AG04450 (cell line): ENCODE results near the gene KRT75. TPM values are rescaled to one million over a fixed set of nuclear protein-coding genes. Genes with fewer than 3 reads are reported as not detected.

Experiments
- CTCF ChIA-PET: fragments of 300-600, 350-600 bp; formaldehyde crosslinking; extraction: SDS; loops from one replicate; lab custom pipeline; 2022; ENCODE audit warnings: antibody characterized with exemption, inconsistent platforms; lab: Charles Lee
- POLR2A ChIA-PET: fragments of 350-600 bp; formaldehyde crosslinking; extraction: SDS; loops from one replicate; lab custom pipeline; 2021; ENCODE audit warnings: antibody characterized with exemption, inconsistent platforms; lab: Yijun Ruan, JAX
- DNase-seq: peaks from one replicate; pipeline ENCODE4 v3.0.0-alpha.2; 2011; ENCODE audit warnings: low read depth, low spot score
- H3K27ac ChIP-seq: one replicate; pipeline ENCODE4 v1.5.1; 2012; ENCODE audit warnings: low read depth, low read length, control low read depth
- H3K27me3 ChIP-seq: one replicate; pipeline ENCODE4 v1.6.0; 2012; ENCODE audit warnings: low read length; ENCODE audit not compliant: control insufficient read depth, insufficient read depth
- H3K4me3 ChIP-seq: 2 replicates; pipeline ENCODE4 v1.5.1; 2011; ENCODE audit warnings: mild to moderate bottlenecking, low read depth, low read length, control low read depth
- H3K9me3 ChIP-seq: 2 replicates; pipeline ENCODE4 v1.5.1; 2012; ENCODE audit warnings: low read length; ENCODE audit not compliant: control insufficient read depth, insufficient read depth
- CTCF ChIP-seq: IDR thresholded peaks from 2 replicates; pipeline ENCODE4 v1.5.1; 2011; ENCODE audit warnings: low read depth, low read length, control low read depth, inconsistent platforms
- polyA plus RNA-seq: library from polyadenylated mRNA; depleted of rRNA; stranded (reverse); fragments of >200 nt; gene quantifications from 2 replicates; pipeline ENCODE4 v1.2.3, GENCODE V29; 2011

Gene KRT75
- polyA plus RNA-seq, 1 experiment: not detected

DNA sequence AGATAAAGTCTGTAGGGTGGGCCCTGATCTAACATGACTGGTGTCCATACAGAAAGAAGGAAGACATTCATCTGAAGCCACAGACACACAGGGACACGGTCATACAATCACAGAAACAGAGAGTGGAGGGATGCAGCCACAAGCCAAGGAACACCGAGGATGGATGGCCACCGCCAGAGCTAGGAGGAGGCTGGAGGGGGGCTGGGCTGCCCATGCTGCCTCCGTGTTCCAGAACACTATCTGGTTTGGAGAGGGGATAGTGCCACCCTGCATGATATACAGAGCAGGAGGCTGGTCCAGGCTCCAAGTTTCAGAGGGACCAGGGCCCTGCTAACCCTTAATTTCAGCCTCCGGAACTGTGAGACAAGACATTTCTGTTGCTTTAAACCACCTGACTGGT is 8.7 kb downstream of the KRT75 start:
- CTCF ChIA-PET: interaction anchor here (0.7 kb wide), 1 partner anchor 441 kb away, joined by 4 read pairs; no protein-coding TSS in a partner anchor
- H3K9me3 ChIP-seq: no peaks in the 10 kb centered on the region
- POLR2A ChIA-PET: no interaction called here
- no peak overlapping the region for H3K27ac ChIP-seq
- DNase-seq: no peak
- no peak overlapping the region for H3K4me3 ChIP-seq
- peaks cover 22% of the 10 kb centered on the region for H3K27me3 ChIP-seq
- no peak for TF ChIP-seq CTCF

GRCh38 chr12:52423661-52424500 is 10.3 kb downstream of the KRT75 start:
- POLR2A ChIA-PET: no interaction called here
- no peak for DNase-seq
- CTCF ChIA-PET: no interaction called here
- Histone ChIP-seq H3K27me3 (peaks cover 25% of the 10 kb centered on the region), H3K9me3 (no peaks in the 10 kb centered on the region), H3K27ac (no peak overlapping the region), H3K4me3 (no peak overlapping the region)
- TF ChIP-seq CTCF: no peak

DNA sequence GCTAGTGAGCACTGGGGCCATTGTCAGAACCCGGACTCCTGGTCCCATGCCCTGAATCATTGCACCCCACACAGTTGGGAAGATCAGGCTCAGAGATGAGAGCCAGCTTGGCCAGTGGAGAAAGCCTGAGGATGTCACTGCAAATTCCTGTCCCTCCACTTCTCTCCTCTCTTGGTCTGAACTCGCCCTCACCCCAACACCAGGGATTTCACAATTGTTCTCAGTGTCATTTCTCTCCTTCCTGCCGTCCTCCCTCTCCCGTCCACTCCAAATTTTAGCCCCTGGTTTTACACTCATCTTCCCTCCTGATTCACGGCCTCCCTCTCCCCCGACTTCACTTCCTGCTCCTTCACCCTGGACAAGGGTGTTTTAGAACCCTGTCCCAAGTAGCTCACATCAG is 11.1 kb downstream of the KRT75 start:
- ChIA-PET CTCF (no interaction called here), POLR2A (no interaction called here)
- Histone ChIP-seq H3K4me3 (no peak overlapping the region), H3K27ac (no peak overlapping the region), H3K9me3 (no peaks in the 10 kb centered on the region), H3K27me3 (peaks cover 24% of the 10 kb centered on the region)
- DNase-seq: no peak
- TF ChIP-seq CTCF: no peak

- no peak overlapping the region for H3K27ac ChIP-seq
- DNase-seq: no peak
- ChIA-PET CTCF (no interaction called here), POLR2A (no interaction called here)
- H3K27me3 ChIP-seq: peaks cover 17% of the 10 kb centered on the region
- no peak for TF ChIP-seq CTCF
- H3K9me3 ChIP-seq: no peaks in the 10 kb centered on the region
- H3K4me3 ChIP-seq: no peak overlapping the region
These were observed 14.5 kb downstream of the KRT75 start for GRCh38 chr12:52419656-52420055.

DNA sequence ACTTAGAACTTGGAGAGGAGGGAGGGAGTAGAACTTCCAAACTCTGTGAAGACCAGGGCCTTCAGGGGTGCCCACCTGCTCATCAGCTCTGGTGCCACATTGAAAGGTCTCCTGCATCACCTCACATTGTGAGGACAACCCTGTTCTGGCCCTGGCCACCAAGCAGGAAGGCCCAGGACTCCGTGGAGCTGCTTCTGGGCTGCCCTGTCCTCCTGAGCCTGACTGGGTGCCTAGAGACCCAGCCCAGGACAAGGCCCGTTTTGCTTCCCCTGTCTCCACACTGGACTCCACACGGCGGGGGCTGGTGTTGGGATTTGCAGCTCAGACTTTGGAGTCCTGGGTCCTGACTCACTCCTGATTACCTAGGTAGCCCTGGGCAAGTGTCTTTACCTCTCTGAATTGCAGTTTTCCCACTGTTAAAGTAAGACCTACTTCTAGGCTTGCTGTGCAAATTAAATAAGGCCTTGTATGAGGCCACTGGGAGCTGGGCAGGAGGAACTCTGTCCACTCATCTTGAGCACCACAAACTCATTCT is 15.5 kb downstream of the KRT75 start:
- no peak for DNase-seq
- TF ChIP-seq CTCF: no peak
- Histone ChIP-seq H3K27me3 (peaks cover 16% of the 10 kb centered on the region), H3K4me3 (no peak overlapping the region), H3K9me3 (no peaks in the 10 kb centered on the region), H3K27ac (no peak overlapping the region)
- ChIA-PET POLR2A (no interaction called here), CTCF (no interaction called here)
